ENCODE data around the gene CLNK. TPM values are rescaled to one million over a fixed set of nuclear protein-coding genes. Genes with fewer than 3 reads are reported as not detected.

Gene CLNK
- total and polyA plus RNA-seq, 10 donors = 0.39 to 2.8 (median 1.3) TPM

GRCh38 chr4:10587296-10587695 lies 97.3 kb downstream of the CLNK start:
- no peak overlapping the region for H3K27ac ChIP-seq
- intact Hi-C loops (cut with DNase I; ENCODE audit: low total_unique reads) = no loop called here

GRCh38 chr4:10584042-10584441 lies 100.5 kb downstream of the CLNK start:
- H3K27me3 ChIP-seq (replicated peaks in 1 of 7) = no peaks in the 10 kb centered on the region
- H3K4me1 ChIP-seq = peaks cover 0 to 37% (median 14%) of the 10 kb centered on the region in 6 donors
- no peaks in the 10 kb centered on the region for H3K9me3 ChIP-seq
- peak overlapping the region in 2 of 8 donors; percentile 26 to 40 for H3K27ac ChIP-seq
- 1 to 14% (median 5%) methylated on average over 2 of the region's 2 CpGs for WGBS, 5 donors
- no peak for DNase-seq
- H3K4me3 ChIP-seq = peak overlapping the region in 4 of 8 donors; percentile 8 to 56 (median 18)
- TF ChIP-seq POLR2A (IDR thresholded peaks at IDR 0.05) = no peak
- TF ChIP-seq POLR2AphosphoS5 (IDR thresholded peaks at IDR 0.05) = no peak
- no peak for TF ChIP-seq CTCF (IDR thresholded peaks at IDR 0.05 in 8 of 11, conservative IDR thresholded peaks at IDR 0.05 in 3 of 11)
- intact Hi-C loops (cut with DNase I; ENCODE audit: low total_unique reads) = loop anchor here (5.0 kb wide), 1 partner anchor 843 kb away; the partner anchor contains the start of gene HS3ST1
- H3K36me3 ChIP-seq = no peaks in the 10 kb centered on the region

More at GRCh38 chr4:10587296-10587695, 97.3 kb downstream of the CLNK start:
- H3K9me3 ChIP-seq = no peaks in the 10 kb centered on the region
- WGBS, 5 donors = 78 to 87% (median 80%) methylated on average over 12 of the region's 12 CpGs
- no peaks in the 10 kb centered on the region for H3K36me3 ChIP-seq
- DNase-seq = no peak
- H3K4me3 ChIP-seq = no peak overlapping the region
- peaks cover 4 to 47% (median 29%) of the 10 kb centered on the region in 6 donors for H3K4me1 ChIP-seq
- TF ChIP-seq POLR2A (IDR thresholded peaks at IDR 0.05) (no peak), CTCF (IDR thresholded peaks at IDR 0.05 in 8 of 11, conservative IDR thresholded peaks at IDR 0.05 in 3 of 11) (no peak), POLR2AphosphoS5 (IDR thresholded peaks at IDR 0.05) (no peak)
- no peaks in the 10 kb centered on the region for H3K27me3 ChIP-seq (replicated peaks in 1 of 7)

GRCh38 chr4:10582951-10583350 lies 101.6 kb downstream of the CLNK start:
- no peak for TF ChIP-seq POLR2A (IDR thresholded peaks at IDR 0.05)
- TF ChIP-seq CTCF (IDR thresholded peaks at IDR 0.05 in 8 of 11, conservative IDR thresholded peaks at IDR 0.05 in 3 of 11) = no peak
- Histone ChIP-seq H3K4me1 (peaks cover 0 to 34% (median 13%) of the 10 kb centered on the region in 6 donors), H3K36me3 (no peaks in the 10 kb centered on the region), H3K4me3 (no peak overlapping the region), H3K27me3 (replicated peaks in 1 of 7) (no peaks in the 10 kb centered on the region), H3K27ac (no peak overlapping the region), H3K9me3 (no peaks in the 10 kb centered on the region)
- DNase-seq = no peak
- intact Hi-C loops (cut with DNase I; ENCODE audit: low total_unique reads) = loop anchor here (5.0 kb wide), 1 partner anchor 844 kb away; the partner anchor contains the start of gene HS3ST1
- 91 to 95% (median 92%) methylated on average over 8 of the region's 8 CpGs for WGBS, 5 donors

- peaks cover 4 to 33% (median 17%) of the 10 kb centered on the region in 6 donors for H3K4me1 ChIP-seq
- intact Hi-C loops (cut with DNase I; ENCODE audit: low total_unique reads) = loop anchor here (5.0 kb wide), 1 partner anchor 845 kb away; the partner anchor contains the start of gene HS3ST1
- H3K9me3 ChIP-seq = no peaks in the 10 kb centered on the region
- no peaks in the 10 kb centered on the region for H3K36me3 ChIP-seq
- no peak overlapping the region for H3K27ac ChIP-seq
- TF ChIP-seq POLR2AphosphoS5 (IDR thresholded peaks at IDR 0.05) (no peak), CTCF (IDR thresholded peaks at IDR 0.05 in 8 of 11, conservative IDR thresholded peaks at IDR 0.05 in 3 of 11) (peak; percentile 48 to 82 (median 73))
- no peak for DNase-seq
- no peak overlapping the region for H3K4me3 ChIP-seq
- no peaks in the 10 kb centered on the region for H3K27me3 ChIP-seq (replicated peaks in 1 of 7)
- 51 to 60% (median 57%) methylated on average over 3 of the region's 3 CpGs for WGBS, 5 donors
Observed at GRCh38 chr4:10582059-10582686, 102.4 kb downstream of the CLNK start.
